Gastrocnemius medialis (tissue), 4 donors: Measurements from ENCODE around the gene LHPP. TPM values are rescaled to one million over a fixed set of nuclear protein-coding genes. Genes with fewer than 3 reads are reported as not detected.

ENCODE experiments used
- ATAC-seq, 2 donors: fragments of 150-250 bp; one replicate each; pipeline ENCODE4 v1.9.1; 2016
- DNase-seq, 2 donors: peaks; one replicate each; pipeline ENCODE4 v3.0.0-alpha.2; 2019
- H3K27ac ChIP-seq, 4 donors: fragments of 200-600 bp; sonication (generic); 1 replicate in 1 of 4; 2 replicates in 3 of 4; pipeline ENCODE4 v1.5.1; 2016 to 2018; ENCODE audit warnings: mild to moderate bottlenecking in 2 of 4, moderate library complexity in 1 of 4
- H3K27me3 ChIP-seq, 3 donors: fragments of 200-600 bp; sonication (generic) in 2 of 3; 1 replicate in 1 of 3; 2 replicates in 2 of 3; pipeline versions ENCODE4 v1.5.1 to v1.6.0; 2016 to 2019; ENCODE audit warnings: mild to moderate bottlenecking in 1 of 3, moderate library complexity in 1 of 3
- H3K36me3 ChIP-seq, 2 donors: fragments of 200-600 bp; sonication (generic) in 1 of 2; one replicate each; pipeline ENCODE4 v1.5.1; 2017 to 2018
- H3K4me1 ChIP-seq, 2 donors: fragments of 200-600 bp; sonication (generic) in 1 of 2; one replicate each; pipeline ENCODE4 v1.5.1; 2016 to 2017; ENCODE audit warnings: mild to moderate bottlenecking in 2 of 2
- H3K4me3 ChIP-seq, 4 donors: fragments of 200-600 bp; sonication (generic) in 3 of 4; 1 replicate in 1 of 4; 2 replicates in 3 of 4; pipeline ENCODE4 v1.5.1; 2016 to 2019; ENCODE audit warnings: mild to moderate bottlenecking in 2 of 4
- H3K9me3 ChIP-seq, 3 donors: fragments of 200-600 bp; sonication (generic) in 2 of 3; 1 replicate in 1 of 3; 2 replicates in 2 of 3; pipeline ENCODE4 v1.5.1; 2016 to 2019
- CTCF ChIP-seq, 5 experiments: fragments of 450-650 bp in 3 of 5; fragments of 200-600 bp in 2 of 5; sonication (generic) in 2 of 5; IDR thresholded peaks in 4 of 5; conservative IDR thresholded peaks in 1 of 5; 1 replicate in 4 of 5; 2 replicates in 1 of 5; pipeline ENCODE4 v1.5.1; 2016 to 2019; ENCODE audit warnings: antibody characterized with exemption in 5 of 5, mild to moderate bottlenecking in 3 of 5, moderate library complexity in 3 of 5
- POLR2A ChIP-seq, 2 donors: fragments of 450-650 bp; IDR thresholded peaks; one replicate each; pipeline ENCODE4 v1.6.1; 2017; ENCODE audit warnings: antibody characterized with exemption in 2 of 2, mild to moderate bottlenecking in 2 of 2, moderate library complexity in 2 of 2
- in situ Hi-C, 4 donors: fragments of 200-750 bp; cut with MboI; loops; one replicate each; pipeline versions ENCODE4 v1.15.0 to v1.8.0; 2017; ENCODE audit warnings: low sequenced_read_pairs in 4 of 4
- intact Hi-C: fragments of 100-400 bp; cut with DNase I; formaldehyde crosslinking; loops from one replicate; pipeline ENCODE4 v1.15.1; 2023; ENCODE audit warnings: low total_unique reads
- total RNA-seq, 4 donors: library from RNA; depleted of rRNA; stranded (reverse); fragments of >200 nt; gene quantifications; one replicate each; pipeline versions ENCODE4 v1.1.0 to v1.2.3, GENCODE V29; 2016

LHPP gene
- total RNA-seq, 4 donors from 2014 or later, result 4.9 to 16.0 (median 12.2) TPM

DNA sequence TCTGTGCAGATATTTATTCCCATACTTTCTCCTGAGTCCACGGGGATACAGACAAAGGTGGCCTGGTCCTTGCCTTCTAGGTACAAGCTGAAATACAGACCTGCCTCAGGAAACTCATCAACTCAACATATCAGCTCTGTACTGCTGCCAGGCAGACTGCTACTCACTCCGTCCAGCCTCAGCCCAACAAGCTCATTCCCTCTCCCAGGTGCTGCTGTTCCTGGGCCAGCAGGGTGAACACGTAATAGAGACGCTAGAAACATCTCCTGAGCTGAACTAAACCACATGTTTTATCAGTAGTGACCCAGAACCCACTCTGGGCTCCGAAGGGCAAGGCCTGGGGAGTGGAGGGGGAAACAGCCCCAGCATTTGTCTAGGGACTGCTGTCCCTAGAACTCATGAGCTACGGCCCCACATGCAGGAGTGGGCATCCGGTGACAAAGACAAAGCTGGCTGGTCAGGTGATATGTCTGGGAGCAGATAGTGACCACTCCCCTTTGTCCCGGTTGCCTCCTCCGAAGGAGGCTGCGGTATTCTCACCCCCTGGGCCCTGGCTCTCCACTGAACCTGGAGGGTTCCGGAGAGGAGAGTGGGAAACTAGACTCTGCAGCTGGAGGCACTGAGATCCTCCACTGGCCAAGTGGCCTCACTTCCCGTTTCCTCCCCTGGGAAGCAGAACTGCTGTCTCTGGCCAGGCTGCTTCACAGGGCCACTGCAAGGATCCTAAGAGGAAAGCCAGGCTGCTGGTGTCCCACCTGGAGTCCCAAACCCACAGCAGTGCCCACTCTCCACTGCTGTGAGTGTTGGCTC is 166.4 kb downstream of the LHPP start:
- ATAC-seq (peak; percentile 3 to 9), DNase-seq (no peak)
- Histone ChIP-seq H3K4me1 (peaks cover 89 to 91% of the 10 kb centered on the region in 2 donors), H3K9me3 (no peaks in the 10 kb centered on the region), H3K27me3 (no peaks in the 10 kb centered on the region), H3K4me3 (no peak overlapping the region), H3K27ac (peak overlapping the region; percentile 65 to 88 (median 77)), H3K36me3 (peaks cover 0 to 3% of the 10 kb centered on the region in 2 donors)
- intact Hi-C loops, result loop anchor here (5.0 to 10.0 kb wide), 2 partner anchors 86 to 177 kb away; partner anchors contain the start of gene ABRAXAS2
- in situ Hi-C loops, result loop anchor here in 2 of 4 donors (25.0 kb wide), 1 partner anchor 109 kb away; the partner anchor contains the start of gene FAM53B (in 2 of the 2)
- TF ChIP-seq CTCF (IDR thresholded peaks at IDR 0.05 in 4 of 5, conservative IDR thresholded peaks at IDR 0.05 in 1 of 5), result no peak
- TF ChIP-seq POLR2A (IDR thresholded peaks at IDR 0.05), result no peak

- Histone ChIP-seq H3K27ac (peak overlapping the region; percentile 65 to 88 (median 77)), H3K9me3 (no peaks in the 10 kb centered on the region), H3K4me3 (no peak overlapping the region), H3K4me1 (peaks cover 89 to 96% of the 10 kb centered on the region in 2 donors), H3K27me3 (no peaks in the 10 kb centered on the region), H3K36me3 (no peaks in the 10 kb centered on the region)
- intact Hi-C loops (loop anchor here (5.0 to 10.0 kb wide), 2 partner anchors 86 to 176 kb away; partner anchors contain the start of gene ABRAXAS2), in situ Hi-C loops (loop anchor here in 2 of 4 donors (25.0 kb wide), 1 partner anchor 109 kb away; the partner anchor contains the start of gene FAM53B (in 2 of the 2))
- no peak for TF ChIP-seq CTCF (IDR thresholded peaks at IDR 0.05 in 4 of 5, conservative IDR thresholded peaks at IDR 0.05 in 1 of 5)
- no peak for TF ChIP-seq POLR2A (IDR thresholded peaks at IDR 0.05)
- no peak for ATAC-seq
- DNase-seq, result no peak
Observed at GRCh38 chr10:124628676-124629021, 167.0 kb downstream of the LHPP start.

- Histone ChIP-seq H3K27ac (peak overlapping the region; percentile 65 to 88 (median 77)), H3K4me3 (no peak overlapping the region), H3K9me3 (no peaks in the 10 kb centered on the region), H3K27me3 (no peaks in the 10 kb centered on the region), H3K4me1 (peaks cover 83 to 91% of the 10 kb centered on the region in 2 donors), H3K36me3 (no peaks in the 10 kb centered on the region)
- DNase-seq (no peak), ATAC-seq (no peak)
- intact Hi-C loops (loop anchor here (5.0 to 10.0 kb wide), 2 partner anchors 87 to 175 kb away; partner anchors contain the start of gene ABRAXAS2), in situ Hi-C loops (loop anchor here in 2 of 4 donors (25.0 kb wide), 1 partner anchor 108 kb away; the partner anchor contains the start of gene FAM53B (in 2 of the 2))
- TF ChIP-seq POLR2A (IDR thresholded peaks at IDR 0.05), result no peak
- TF ChIP-seq CTCF (IDR thresholded peaks at IDR 0.05 in 4 of 5, conservative IDR thresholded peaks at IDR 0.05 in 1 of 5), result no peak
Observed at GRCh38 chr10:124629415-124629814, 167.8 kb downstream of the LHPP start.

- TF ChIP-seq POLR2A (IDR thresholded peaks at IDR 0.05) (no peak), CTCF (IDR thresholded peaks at IDR 0.05 in 4 of 5, conservative IDR thresholded peaks at IDR 0.05 in 1 of 5) (no peak)
- Histone ChIP-seq H3K9me3 (no peaks in the 10 kb centered on the region), H3K27me3 (no peaks in the 10 kb centered on the region), H3K27ac (peak overlapping the region; percentile 39 to 88 (median 77)), H3K36me3 (no peaks in the 10 kb centered on the region), H3K4me3 (no peak overlapping the region), H3K4me1 (peaks cover 81 to 87% of the 10 kb centered on the region in 2 donors)
- ATAC-seq, result no peak
- in situ Hi-C loops (loop anchor here in 3 of 4 donors (10.0 to 25.0 kb wide), 2 partner anchors 107 to 115 kb away; partner anchors contain the start of gene FAM53B (in 3 of the 3)), intact Hi-C loops (loop anchor here (5.0 to 10.0 kb wide), 4 partner anchors 37 to 197 kb away; partner anchors contain the start of gene ABRAXAS2)
- DNase-seq, result no peak
Observed at GRCh38 chr10:124629842-124630241, 168.2 kb downstream of the LHPP start.
